ENCODE measurements around the gene PTGDS. TPM values are rescaled to one million over a fixed set of nuclear protein-coding genes. Genes with fewer than 3 reads are reported as not detected.

The PTGDS gene
- total and polyA plus RNA-seq, 9 of the 15 experiments (the other 6 are each of a cell fraction or from before 2014, with no cell fraction given) = 0.46 to 7.1 (median 2.0) TPM

- TF ChIP-seq NONO (IDR thresholded peaks at IDR 0.05; ENCODE audit: low read depth in 2 of 2, low read length in 1 of 2) (peak in 1 of 2 experiments; percentile 59; a peak in 2 of 4 replicates), CHD1 (IDR thresholded peaks at IDR 0.05; ENCODE audit: low read length) (peak; percentile 69), ERF (CRISPR knock-in tag; IDR thresholded peaks at IDR 0.05) (peak; percentile 46; the same call in 1 of the 2 replicates), CTCF (IDR thresholded peaks at IDR 0.05 in 2 of 3, conservative IDR thresholded peaks at IDR 0.05 in 1 of 3; ENCODE audit: insufficient read depth in 2 of 3, low read depth in 1 of 3, low read length in 3 of 3) (peak in 2 of 3 experiments; percentile 26 to 35; a peak in 2 of 6 replicates), SMAD1 (IDR thresholded peaks at IDR 0.05; ENCODE audit: low read depth, low read length, partially characterized antibody) (no peak), HEY1 (CRISPR knock-in tag; IDR thresholded peaks at IDR 0.05; ENCODE audit: borderline replicate concordance) (no peak), NFATC3 (IDR thresholded peaks at IDR 0.05) (no peak), FOXP1 (CRISPR knock-in tag; IDR thresholded peaks at IDR 0.05) (0 out of 2 replicates have a peak, but pooled peaks have one; percentile 1), ZFPM2 (CRISPR knock-in tag; IDR thresholded peaks at IDR 0.05) (peak; percentile 88), ZNF239 (CRISPR knock-in tag; IDR thresholded peaks at IDR 0.05) (no peak), PHF8 (IDR thresholded peaks at IDR 0.05; ENCODE audit: borderline replicate concordance, low read length) (peak; percentile 83; the same call in 1 of the 2 replicates), ZNF253 (CRISPR knock-in tag; conservative IDR thresholded peaks at IDR 0.05) (no peak), RB1 (IDR thresholded peaks at IDR 0.05; ENCODE audit: low read depth) (peak; percentile 1; the same call in 1 of the 2 replicates), ZNF695 (CRISPR knock-in tag; IDR thresholded peaks at IDR 0.05) (no peak), MTF1 (CRISPR knock-in tag; IDR thresholded peaks at IDR 0.05; ENCODE audit: borderline replicate concordance) (no peak)
- TF ChIP-seq, protein P1, sequence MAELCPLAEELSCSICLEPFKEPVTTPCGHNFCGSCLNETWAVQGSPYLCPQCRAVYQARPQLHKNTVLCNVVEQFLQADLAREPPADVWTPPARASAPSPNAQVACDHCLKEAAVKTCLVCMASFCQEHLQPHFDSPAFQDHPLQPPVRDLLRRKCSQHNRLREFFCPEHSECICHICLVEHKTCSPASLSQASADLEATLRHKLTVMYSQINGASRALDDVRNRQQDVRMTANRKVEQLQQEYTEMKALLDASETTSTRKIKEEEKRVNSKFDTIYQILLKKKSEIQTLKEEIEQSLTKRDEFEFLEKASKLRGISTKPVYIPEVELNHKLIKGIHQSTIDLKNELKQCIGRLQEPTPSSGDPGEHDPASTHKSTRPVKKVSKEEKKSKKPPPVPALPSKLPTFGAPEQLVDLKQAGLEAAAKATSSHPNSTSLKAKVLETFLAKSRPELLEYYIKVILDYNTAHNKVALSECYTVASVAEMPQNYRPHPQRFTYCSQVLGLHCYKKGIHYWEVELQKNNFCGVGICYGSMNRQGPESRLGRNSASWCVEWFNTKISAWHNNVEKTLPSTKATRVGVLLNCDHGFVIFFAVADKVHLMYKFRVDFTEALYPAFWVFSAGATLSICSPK (IDR thresholded peaks at IDR 0.05; ENCODE audit: borderline replicate concordance) = no peak
- TF ChIP-seq, protein P2, sequence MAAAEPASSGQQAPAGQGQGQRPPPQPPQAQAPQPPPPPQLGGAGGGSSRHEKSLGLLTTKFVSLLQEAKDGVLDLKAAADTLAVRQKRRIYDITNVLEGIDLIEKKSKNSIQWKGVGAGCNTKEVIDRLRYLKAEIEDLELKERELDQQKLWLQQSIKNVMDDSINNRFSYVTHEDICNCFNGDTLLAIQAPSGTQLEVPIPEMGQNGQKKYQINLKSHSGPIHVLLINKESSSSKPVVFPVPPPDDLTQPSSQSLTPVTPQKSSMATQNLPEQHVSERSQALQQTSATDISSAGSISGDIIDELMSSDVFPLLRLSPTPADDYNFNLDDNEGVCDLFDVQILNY (CRISPR knock-in tag; IDR thresholded peaks at IDR 0.05) = no peak
- TF ChIP-seq, protein P3, sequence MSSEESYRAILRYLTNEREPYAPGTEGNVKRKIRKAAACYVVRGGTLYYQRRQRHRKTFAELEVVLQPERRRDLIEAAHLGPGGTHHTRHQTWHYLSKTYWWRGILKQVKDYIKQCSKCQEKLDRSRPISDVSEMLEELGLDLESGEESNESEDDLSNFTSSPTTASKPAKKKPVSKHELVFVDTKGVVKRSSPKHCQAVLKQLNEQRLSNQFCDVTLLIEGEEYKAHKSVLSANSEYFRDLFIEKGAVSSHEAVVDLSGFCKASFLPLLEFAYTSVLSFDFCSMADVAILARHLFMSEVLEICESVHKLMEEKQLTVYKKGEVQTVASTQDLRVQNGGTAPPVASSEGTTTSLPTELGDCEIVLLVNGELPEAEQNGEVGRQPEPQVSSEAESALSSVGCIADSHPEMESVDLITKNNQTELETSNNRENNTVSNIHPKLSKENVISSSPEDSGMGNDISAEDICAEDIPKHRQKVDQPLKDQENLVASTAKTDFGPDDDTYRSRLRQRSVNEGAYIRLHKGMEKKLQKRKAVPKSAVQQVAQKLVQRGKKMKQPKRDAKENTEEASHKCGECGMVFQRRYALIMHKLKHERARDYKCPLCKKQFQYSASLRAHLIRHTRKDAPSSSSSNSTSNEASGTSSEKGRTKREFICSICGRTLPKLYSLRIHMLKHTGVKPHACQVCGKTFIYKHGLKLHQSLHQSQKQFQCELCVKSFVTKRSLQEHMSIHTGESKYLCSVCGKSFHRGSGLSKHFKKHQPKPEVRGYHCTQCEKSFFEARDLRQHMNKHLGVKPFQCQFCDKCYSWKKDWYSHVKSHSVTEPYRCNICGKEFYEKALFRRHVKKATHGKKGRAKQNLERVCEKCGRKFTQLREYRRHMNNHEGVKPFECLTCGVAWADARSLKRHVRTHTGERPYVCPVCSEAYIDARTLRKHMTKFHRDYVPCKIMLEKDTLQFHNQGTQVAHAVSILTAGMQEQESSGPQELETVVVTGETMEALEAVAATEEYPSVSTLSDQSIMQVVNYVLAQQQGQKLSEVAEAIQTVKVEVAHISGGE (CRISPR knock-in tag; IDR thresholded peaks at IDR 0.05) = peak in 2 of 3 experiments; percentile 85 to 93; a peak in 5 of 6 replicates
Measured at GRCh38 chr9:136944212-136944518, 33.1 kb upstream of the PTGDS start (continued).
